ENCODE data around the gene AOPEP.

The AOPEP gene

GRCh38 chr9:94975480-94975879 lies 249.0 kb downstream of the AOPEP start:
- no peak for DNase-seq

- DNase-seq = no peak
These were observed 249.6 kb downstream of the AOPEP start for GRCh38 chr9:94976077-94976476.

DNA sequence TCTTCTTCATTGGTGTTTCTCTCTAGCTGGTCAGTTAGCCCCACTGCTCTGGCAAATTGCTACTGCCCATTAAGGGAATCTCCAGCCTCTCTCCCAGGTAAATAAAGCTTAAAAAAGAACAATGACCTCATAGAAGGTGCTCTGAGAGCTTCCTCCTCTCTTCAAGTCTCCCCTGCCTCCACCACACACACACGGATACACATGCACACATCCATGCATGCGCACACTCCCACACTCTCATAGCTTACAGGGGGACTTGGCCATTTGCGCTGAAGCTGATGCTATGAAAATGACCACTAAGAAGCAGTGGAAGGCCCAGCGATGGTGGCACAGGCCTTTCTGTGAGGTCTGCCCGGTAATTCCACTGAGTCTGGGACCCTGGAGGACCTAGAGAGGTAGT lies 250.9 kb downstream of the AOPEP start:
- no peak for DNase-seq

DNA sequence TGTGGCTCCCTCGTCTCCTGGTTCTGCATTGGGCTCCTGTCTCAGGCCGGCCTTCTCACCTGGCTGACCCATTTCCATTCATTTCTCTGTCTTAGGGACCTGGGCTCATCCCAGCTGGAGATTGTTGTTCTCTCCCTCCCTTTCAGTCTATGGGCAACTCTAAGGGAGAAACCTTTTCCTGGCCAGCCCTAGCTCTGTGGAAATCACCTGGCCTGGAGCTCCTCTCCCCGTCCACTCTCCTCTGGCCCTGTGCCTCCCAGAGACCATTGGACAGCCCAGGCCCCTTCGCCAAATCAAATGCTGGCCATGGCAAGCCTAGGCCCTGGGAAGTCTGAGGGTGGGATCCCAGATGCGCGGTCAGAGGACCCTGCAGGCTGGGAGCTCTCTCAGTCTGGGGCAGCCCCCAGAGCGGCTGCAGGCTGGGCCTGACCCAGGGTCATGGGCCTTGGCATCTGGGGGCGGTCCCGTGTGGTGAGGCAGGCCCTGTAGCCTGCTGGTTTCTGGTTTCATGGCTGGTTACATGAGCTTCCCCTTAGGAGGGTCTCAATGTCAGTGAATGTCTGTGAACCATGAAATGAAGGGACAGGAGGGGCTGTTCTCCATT lies 253.5 kb downstream of the AOPEP start:
- no peak for DNase-seq

GRCh38 chr9:94980947-94981722 lies 254.6 kb downstream of the AOPEP start:
- DNase-seq = no peak

GRCh38 chr9:94981723-94982090 lies 255.2 kb downstream of the AOPEP start:
- DNase-seq = no peak

- no peak for DNase-seq
These were observed 255.7 kb downstream of the AOPEP start for GRCh38 chr9:94982211-94982610.

- no peak for DNase-seq
These were observed 257.1 kb downstream of the AOPEP start for GRCh38 chr9:94983552-94983951.

GRCh38 chr9:94984891-94985476 lies 258.5 kb downstream of the AOPEP start:
- DNase-seq = no peak

DNA sequence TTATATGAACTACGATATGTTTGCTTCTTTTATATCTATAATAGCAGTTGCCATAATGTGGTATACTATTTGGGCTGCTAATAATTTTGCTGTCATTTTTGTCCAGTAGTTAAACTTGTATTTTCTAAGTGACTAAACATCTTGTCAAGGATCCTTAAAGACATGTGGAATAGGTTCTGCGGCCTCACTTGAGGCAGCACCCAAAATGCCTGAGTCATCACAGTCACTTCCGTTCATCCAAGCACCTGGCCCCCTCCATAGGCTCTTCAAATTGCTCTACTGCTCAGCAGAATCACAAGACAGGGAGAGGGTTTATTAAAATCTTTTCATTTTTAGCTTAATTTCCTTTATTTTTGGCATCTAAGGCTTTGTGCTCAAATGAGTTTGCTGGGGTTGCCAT lies 259.1 kb downstream of the AOPEP start:
- DNase-seq = no peak

GRCh38 chr9:94987731-94988130 lies 261.2 kb downstream of the AOPEP start:
- DNase-seq = no peak

- no peak for DNase-seq
These were observed 264.5 kb downstream of the AOPEP start for GRCh38 chr9:94990897-94991561.

DNA sequence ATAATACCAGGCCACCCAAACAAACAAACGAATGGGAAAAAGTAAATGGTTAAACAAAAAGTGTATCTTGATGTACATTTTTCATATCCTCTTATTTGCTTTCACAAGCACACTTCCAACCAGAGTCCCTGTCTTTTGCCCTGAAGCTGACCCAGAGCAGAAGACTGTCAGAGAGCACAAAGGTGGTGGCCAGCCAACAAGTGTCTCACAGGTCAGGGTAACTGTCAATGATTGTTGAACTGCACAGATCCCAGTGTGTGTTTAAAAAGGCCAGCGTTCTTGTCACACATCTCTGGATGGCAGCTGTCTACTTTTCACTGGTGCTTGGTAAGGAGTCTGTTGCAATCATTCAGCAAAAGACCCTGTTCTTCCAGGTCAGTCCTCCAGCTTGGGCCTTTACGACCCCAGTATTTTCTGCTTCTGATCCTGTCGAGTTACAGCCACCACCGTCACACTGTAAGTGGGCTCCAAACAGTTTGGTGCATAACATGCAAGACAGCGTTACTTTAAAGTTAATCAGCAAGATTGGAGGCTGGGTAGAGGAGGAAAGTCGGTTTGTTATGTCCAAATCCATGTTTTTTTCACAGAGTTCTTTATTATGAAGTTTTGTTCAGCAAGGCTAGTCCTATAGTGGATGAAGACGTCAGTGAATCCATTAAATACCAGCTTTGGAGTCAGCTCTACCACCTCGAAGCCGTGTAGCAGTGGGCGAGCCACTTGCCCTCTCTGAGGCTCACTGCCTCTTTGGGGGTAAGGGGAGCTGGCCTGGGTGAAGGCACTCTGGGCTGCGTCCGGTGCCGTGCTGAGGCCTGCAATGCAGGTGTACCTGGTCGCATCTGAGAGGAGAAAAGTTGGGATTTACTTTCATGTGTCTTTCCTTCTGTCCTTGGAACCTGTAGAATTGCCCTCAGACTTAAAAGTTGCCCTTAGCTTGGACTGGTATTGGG lies 265.7 kb downstream of the AOPEP start:
- DNase-seq = no peak

DNA sequence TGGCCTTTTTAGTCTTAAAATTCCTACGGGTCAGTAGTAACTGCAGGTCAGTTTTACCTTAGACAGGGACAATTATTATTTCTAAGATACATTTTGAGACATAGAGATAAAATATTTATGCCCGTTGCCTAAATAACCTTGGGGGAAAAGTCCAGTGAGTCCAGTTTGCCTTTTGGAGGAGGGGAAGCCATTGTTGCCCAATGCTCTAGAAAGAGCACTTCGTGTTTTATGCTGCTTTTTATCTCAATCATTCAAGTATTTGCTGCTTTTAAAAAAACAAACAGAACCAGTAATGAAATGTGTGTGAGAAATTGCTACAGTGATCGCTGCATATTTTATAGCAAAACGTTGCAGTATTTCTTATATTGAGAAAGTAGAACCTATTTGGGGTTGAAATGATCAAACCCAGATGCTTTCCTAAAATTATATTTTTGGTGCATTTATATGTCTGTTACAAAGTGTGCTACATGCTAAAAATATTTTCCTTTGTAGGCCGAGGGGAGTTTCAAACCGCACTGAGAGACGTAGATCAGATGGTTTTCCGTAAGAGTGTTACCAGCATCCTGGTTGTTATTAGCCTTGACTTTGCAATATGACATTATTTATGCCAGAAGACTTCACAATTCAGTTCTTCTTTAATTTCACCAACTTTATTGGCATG lies 266.8 kb downstream of the AOPEP start:
- no peak for DNase-seq

- no peak for DNase-seq
These were observed 267.3 kb downstream of the AOPEP start for GRCh38 chr9:94993821-94994165.

DNA sequence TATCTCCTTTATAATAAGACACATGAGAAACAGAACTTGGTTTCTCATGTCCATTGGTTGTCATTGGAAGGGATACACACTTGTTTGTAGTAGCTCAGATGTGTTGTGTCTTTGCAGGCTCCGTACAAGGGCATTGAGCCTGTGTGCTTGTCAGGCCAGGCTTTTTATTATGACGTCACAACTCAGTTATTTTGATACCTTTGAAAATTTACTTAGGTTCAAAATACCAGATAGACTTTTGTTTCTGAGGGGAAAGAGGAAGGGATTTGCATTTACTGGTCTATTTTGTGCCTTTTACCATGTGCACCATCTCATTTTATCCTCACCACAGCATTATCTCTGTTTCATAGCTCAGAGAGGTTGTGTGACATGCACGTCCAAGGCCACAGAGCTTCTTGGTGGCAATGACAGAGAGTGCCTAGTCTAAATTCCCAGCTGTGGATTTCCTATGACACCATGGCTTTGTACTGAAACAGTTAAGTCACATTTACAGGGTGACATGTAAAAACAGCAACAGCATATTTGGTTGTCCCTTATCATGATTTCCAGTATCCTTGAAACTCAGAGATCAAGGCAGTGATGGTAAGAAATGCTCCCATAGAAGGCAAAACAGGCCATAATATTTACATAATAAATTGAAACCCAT lies 268.7 kb downstream of the AOPEP start:
- DNase-seq = no peak

DNA sequence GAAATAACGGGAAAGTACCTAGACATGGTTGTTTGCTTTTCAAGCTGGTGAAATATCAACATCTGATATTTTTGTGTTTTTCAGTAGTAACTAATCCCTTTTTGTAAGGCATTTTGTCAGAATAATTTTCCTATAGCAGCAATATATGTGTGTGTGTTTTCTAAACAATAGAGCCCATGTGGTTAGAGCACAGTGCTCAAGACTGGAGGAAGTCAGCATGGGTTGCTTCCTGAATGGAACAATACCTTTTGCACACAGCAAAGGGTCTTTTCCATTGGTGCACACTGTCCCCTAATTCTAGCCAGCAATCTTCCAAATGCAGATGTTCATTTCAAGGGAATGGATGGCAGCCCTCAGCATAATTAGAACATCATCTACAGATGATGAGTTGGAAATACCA lies 270.1 kb downstream of the AOPEP start:
- DNase-seq = no peak

GRCh38 chr9:94997727-94998126 lies 271.2 kb downstream of the AOPEP start:
- no peak for DNase-seq

GRCh38 chr9:94999832-95000231 lies 273.3 kb downstream of the AOPEP start:
- no peak for DNase-seq

DNA sequence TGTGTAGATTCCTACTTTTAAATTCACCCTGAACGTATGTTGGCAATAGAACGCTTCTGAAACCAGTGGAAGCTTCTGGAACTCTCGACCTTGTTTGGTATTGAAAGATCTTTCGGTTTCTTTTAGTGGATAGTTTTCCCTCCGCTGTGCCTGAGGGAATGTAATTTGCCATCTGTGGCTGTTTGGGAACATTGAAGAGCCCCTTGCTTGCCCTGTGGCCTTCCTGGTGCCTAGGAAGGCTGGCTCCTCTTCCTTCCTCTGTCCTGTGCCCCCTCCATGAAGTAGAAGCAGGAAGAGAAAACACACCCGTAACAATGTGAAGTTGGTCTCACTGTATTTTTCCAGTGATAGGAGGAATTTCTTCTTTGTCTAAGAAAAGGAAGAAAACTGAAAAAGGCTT lies 274.3 kb downstream of the AOPEP start:
- DNase-seq = no peak

- no peak for DNase-seq
These were observed 275.2 kb downstream of the AOPEP start for GRCh38 chr9:95001720-95002119.

Measured in NCI-H226 (cell line).